ENCODE measurements around the gene CCDC197. TPM values are rescaled to one million over a fixed set of nuclear protein-coding genes. Genes with fewer than 3 reads are reported as not detected.

CCDC197 gene
- total and polyA plus RNA-seq, 2 donors (not counting 1 experiment from before 2014, with no cell fraction given): not detected

DNA sequence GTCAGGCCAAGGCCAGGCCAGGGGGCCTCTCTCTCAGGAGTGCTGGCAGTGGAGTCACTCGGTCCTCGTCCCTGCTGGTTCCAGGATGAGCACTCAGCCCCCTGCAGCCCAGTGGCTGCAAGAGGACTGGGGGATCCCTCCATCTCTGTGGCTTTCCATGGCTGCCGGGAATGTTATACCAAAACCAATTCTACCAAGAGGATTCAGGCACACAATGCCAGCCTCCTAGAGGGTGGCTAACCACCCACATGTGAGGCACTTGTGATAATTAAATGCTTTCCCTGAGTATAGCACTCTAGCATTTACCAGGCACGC, 42.6 kb upstream of the CCDC197 start:
- Histone ChIP-seq H3K9me3 (ENCODE audit: control extremely low read depth in 1 of 3, control insufficient read depth in 2 of 3, insufficient read depth in 1 of 3, low read length in 2 of 3) (no peaks in the 10 kb centered on the region), H3K79me2 (ENCODE audit: control insufficient read depth, insufficient read depth, low read length) (peaks cover 10% of the 10 kb centered on the region), H2AFZ (ENCODE audit: insufficient read depth, low read depth, low read length, poor library complexity, severe bottlenecking) (peak overlapping the region; percentile 72), H3K27me3 (replicated peaks in 1 of 4; ENCODE audit: control extremely low read depth in 1 of 4, control insufficient read depth in 3 of 4, insufficient read depth in 4 of 4, low read length in 3 of 4) (no peaks in the 10 kb centered on the region), H3K36me3 (replicated peaks in 1 of 2; ENCODE audit: control extremely low read depth in 1 of 2, control insufficient read depth in 1 of 2, extremely low read depth in 1 of 2, insufficient read depth in 2 of 2, low read length in 1 of 2) (no peaks in the 10 kb centered on the region), H3K4me2 (replicated peaks; ENCODE audit: low read depth, low read length, poor library complexity, severe bottlenecking) (peak overlapping the region; percentile 89), H3K9ac (ENCODE audit: low read length) (peak overlapping the region; percentile 51), H4K20me1 (ENCODE audit: control insufficient read depth, insufficient read depth, low read length, poor library complexity, severe bottlenecking) (no peaks in the 10 kb centered on the region), H3K4me3 (ENCODE audit: control extremely low read depth in 1 of 5, extremely low read depth in 1 of 5, insufficient read depth in 1 of 5, low read depth in 2 of 5, low read length in 4 of 5) (no peak overlapping the region), H3K27ac (ENCODE audit: low read length in 2 of 2) (no peak overlapping the region), H3K4me1 (ENCODE audit: control insufficient read depth in 2 of 2, insufficient read depth in 2 of 2, low read length in 2 of 2) (peaks cover 58 to 67% of the 10 kb centered on the region in 2 donors)
- Mint-ChIP-seq H3K4me1 (peaks cover 61% of the 10 kb centered on the region), H3K9me3 (ENCODE audit: insufficient read depth) (no peaks in the 10 kb centered on the region), H3K27ac (peak overlapping the region; percentile 76), H3K4me3 (peak overlapping the region; percentile 71), H3K27me3 (no peaks in the 10 kb centered on the region)
- intact Hi-C loops (cut with micrococcal nuclease): loop anchor here (2.0 kb wide), 1 partner anchor 16 kb away; no protein-coding TSS in a partner anchor
- TF ChIP-seq CTCF (IDR thresholded peaks at IDR 0.05) (no peak), EZH2 (IDR thresholded peaks at IDR 0.05; ENCODE audit: borderline replicate concordance, insufficient read depth, low read depth, low read length, poor library complexity, severe bottlenecking) (no peak)
- 75% methylated on average over 3 of the region's 4 CpGs for WGBS (ENCODE audit: insufficient coverage)
- ATAC-seq (ENCODE audit: low read depth) (no peak), DNase-seq (no peak)
- ChIA-PET POLR2A (no interaction called here), CTCF (interaction anchor here (9.0 to 37.7 kb wide), 2 partner anchors 12 to 16 kb away, joined by 117 to 1036 read pairs; no protein-coding TSS in a partner anchor)

Measured in B cell (primary cell).